Astrocyte (in vitro differentiated cells and primary cell): ENCODE measurements around the gene GJA1.

ENCODE experiments used
- CTCF ChIP-seq: IDR thresholded peaks from 2 replicates; pipeline ENCODE4 v1.5.1; 2011; ENCODE audit warnings: low read depth, mild to moderate bottlenecking, inconsistent platforms, low read length, moderate library complexity; ENCODE audit not compliant: insufficient read depth
- EZH2 ChIP-seq: IDR thresholded peaks from 2 replicates; pipeline ENCODE4 v1.6.1; 2012; ENCODE audit warnings: mild to moderate bottlenecking, low read length, inconsistent platforms; ENCODE audit not compliant: insufficient read depth

- TF ChIP-seq CTCF: no peak
- no peak for TF ChIP-seq EZH2
Observed at GRCh38 chr6:121436960-121437850, 1.8 kb downstream of the GJA1 start.
